Tibial nerve (tissue), 4 donors: ENCODE data around the gene WDR43.
A peak's percentile ranks its signal among the peaks of the same experiment; 100 is the strongest.

Source experiments
- CTCF ChIP-seq, 5 experiments: fragments of 200-600 bp in 3 of 5; fragments of 450-650 bp in 2 of 5; sonication (generic) in 3 of 5; IDR thresholded peaks; one replicate each; pipeline ENCODE4 v1.5.1; 2016 to 2019; ENCODE audit warnings: antibody characterized with exemption in 5 of 5, mild to moderate bottlenecking in 3 of 5, moderate library complexity in 2 of 5
- EP300 ChIP-seq, 2 donors: sonication (generic); formaldehyde crosslinking; IDR thresholded peaks; one replicate each; pipeline ENCODE4 v1.6.1; 2017; ENCODE audit warnings: antibody characterized with exemption in 2 of 2, mild to moderate bottlenecking in 1 of 2
- POLR2A ChIP-seq, 2 donors: fragments of 450-650 bp; IDR thresholded peaks; one replicate each; pipeline ENCODE4 v1.6.1; 2017; ENCODE audit warnings: antibody characterized with exemption in 2 of 2, mild to moderate bottlenecking in 2 of 2, moderate library complexity in 2 of 2

- TF ChIP-seq CTCF (IDR thresholded peaks at IDR 0.05) = no peak
- TF ChIP-seq POLR2A (IDR thresholded peaks at IDR 0.05) = no peak
- TF ChIP-seq EP300 (IDR thresholded peaks at IDR 0.05) = peak; percentile 79 to 98
Observed at GRCh38 chr2:28951910-28952835, 57.7 kb downstream of the WDR43 start.
